Stimulated activated CD8-positive, alpha-beta memory T cell treated with anti-CD3 and anti-CD28 coated beads, Interleukin-15, amount 100 ng/mL, for 24 hours (primary cell): Measurements from ENCODE around the gene CAMKMT.

Experiments used
- DNase-seq: peaks from one replicate; pipeline ENCODE4 v3.0.0-alpha.2; 2020; ENCODE audit warnings: low read depth

The CAMKMT gene

GRCh38 chr2:44444881-44445280 is 83.1 kb downstream of the CAMKMT start:
- DNase-seq, result no peak

GRCh38 chr2:44448860-44449527 is 87.2 kb downstream of the CAMKMT start:
- DNase-seq, result no peak

- DNase-seq, result no peak
These were observed 88.3 kb downstream of the CAMKMT start for GRCh38 chr2:44450082-44450481.

- no peak for DNase-seq
These were observed 89.1 kb downstream of the CAMKMT start for GRCh38 chr2:44450806-44451205.

- DNase-seq, result no peak
These were observed 90.4 kb downstream of the CAMKMT start for GRCh38 chr2:44452069-44452583.

DNA sequence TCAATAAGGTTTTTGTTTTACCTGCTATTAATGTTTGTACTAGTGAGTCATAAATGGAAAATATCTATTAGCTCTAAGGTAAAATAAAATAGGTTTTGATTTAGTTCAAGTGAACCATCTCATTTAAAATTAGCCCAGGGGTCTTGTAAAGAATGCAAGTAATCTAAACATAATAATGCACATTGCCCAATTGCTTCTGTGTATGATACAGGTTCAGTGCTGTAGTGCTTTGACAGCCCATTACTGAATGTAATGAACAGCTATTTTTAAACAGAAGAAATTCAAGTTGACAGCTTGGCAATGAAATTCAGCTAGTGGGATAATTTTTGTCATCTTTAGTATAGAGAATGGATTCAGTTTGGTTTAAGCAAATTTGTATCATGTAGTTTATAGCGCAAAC is 91.5 kb downstream of the CAMKMT start:
- no peak for DNase-seq

- DNase-seq, result no peak
These were observed 94.1 kb downstream of the CAMKMT start for GRCh38 chr2:44455877-44456276.

DNA sequence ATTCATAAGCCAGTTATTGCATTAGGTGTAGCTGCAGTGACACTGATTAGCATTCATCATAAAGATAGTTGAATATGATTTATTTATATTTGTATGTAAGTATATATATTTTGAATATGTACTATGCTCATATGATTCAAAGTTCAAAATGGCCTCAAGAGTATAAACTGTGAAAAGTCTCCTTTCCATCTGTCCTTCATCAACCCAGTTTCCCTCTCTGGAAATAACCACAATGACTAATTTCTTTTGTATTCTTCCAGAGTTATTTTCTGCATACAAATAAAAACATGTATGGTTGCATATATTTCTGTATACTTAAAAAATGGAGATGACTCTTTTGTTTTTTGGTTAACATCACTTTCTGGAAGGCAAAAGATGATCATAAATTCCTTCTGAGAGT is 95.2 kb downstream of the CAMKMT start:
- DNase-seq, result no peak

GRCh38 chr2:44459739-44460138 is 98.0 kb downstream of the CAMKMT start:
- DNase-seq, result no peak

DNA sequence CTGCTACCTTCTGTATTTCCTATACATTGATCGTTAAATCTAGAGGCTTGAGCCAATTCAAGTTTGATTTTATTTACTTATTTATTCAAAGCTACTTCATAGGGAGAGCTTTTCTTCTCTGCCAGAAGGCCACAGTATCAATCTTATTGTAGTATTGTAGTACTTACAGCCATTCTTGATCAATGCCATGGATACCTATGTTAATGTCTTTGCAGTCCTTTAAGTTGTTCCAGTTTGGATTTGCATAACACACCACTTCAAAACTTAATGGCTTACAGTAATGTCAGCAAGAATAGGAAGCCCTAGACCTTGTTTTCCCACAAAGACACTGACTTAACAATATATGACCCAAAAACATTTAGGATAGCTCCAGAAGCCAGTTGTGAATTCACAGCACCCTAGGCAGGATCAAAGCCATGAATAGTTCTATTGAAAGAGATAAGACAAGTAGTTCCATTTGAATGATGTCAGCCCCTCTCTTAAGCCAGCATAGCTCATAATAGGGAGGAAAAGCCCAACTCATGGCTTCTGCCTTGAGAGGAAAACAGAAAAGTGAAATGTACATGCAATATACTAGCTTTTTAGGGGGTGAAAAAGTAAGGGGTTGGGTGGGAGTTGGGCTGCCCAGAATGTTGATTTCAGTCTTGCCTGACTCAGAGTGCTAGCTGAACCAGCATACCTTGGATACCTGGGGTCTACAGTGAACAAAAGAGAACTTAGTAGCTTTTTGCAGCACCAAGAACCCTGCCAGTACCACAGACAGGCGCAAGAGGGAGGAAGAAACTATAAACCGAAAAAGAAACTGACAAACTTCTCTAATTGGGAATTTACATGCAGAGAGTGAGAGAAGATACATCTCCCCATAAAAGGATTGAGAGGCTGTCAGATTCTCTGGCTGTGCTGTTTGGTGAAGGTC is 101.4 kb downstream of the CAMKMT start:
- DNase-seq, result no peak

DNA sequence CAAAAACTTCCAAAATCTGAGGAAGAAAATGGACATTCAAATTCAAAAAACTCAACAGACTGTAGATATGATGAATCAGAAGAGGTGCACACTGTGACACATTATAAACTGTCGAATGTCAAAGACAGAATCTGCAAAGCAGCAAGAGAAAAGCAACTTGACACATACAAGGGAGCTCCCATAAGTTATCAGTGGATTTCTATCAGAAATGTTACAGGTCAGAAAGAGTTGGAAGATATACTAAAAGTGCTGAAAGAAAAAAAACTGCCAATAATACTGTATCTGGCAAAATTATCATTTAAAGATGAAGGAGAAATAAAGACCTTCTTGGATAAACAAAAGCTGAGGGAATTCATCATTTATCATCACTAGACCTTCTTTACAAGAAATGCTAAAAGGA is 102.7 kb downstream of the CAMKMT start:
- no peak for DNase-seq

GRCh38 chr2:44470151-44470550 is 108.4 kb downstream of the CAMKMT start:
- DNase-seq, result no peak

- no peak for DNase-seq
These were observed 116.1 kb downstream of the CAMKMT start for GRCh38 chr2:44477657-44478414.

DNA sequence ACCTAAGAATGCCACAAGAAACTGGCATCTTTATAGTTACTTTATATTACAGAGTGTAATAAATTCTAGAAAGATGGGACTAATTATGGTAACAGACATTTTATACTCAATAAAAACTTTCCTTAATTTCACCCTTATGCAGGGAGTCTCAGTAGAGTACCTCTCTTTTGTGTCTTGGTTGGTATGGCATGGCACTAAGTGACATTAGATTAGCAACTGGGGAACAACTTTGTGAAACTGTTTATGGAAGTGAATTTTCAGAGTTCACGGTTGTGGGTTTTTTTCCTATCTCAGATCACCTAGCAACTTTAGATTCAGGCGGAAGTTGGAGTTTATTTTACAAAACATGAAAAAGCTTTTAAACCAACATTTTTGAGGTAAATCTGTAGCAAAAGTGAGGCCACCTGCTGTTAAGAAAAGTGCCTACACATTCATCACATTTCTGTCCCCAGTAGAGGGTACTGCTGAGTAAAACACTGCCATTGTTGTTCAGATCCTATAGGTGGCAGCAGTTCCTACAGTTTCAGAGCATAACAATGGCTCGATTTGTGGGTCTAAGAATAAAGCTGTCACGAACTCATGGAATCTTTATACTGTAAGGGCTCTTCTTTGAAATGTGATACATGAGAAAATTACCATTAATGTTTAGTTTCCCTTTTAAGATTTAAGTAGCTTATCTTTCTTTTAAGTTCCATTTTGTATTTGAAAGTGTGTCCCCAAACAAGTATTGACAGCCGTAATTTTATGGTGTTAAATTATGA is 117.6 kb downstream of the CAMKMT start:
- DNase-seq, result no peak

DNA sequence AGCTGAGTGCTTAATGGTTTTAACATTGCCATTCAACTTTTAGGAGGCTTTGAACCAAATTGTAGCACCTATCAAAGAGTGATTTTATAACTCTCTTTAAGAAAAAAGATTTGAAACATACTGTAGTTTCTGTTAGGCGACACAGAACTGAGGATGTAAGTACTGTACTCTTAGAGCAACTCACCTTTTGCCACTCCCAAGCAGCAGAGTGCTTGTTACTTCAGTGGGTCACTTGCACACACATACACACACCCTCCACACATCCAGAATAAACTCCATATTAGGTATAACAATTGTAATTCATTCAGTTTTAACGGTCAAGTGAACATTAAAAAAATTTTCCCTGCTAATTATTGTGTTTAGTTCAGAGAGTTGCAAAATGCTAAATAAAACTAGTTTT is 118.3 kb downstream of the CAMKMT start:
- no peak for DNase-seq

- no peak for DNase-seq
These were observed 125.3 kb downstream of the CAMKMT start for GRCh38 chr2:44487052-44487451.

GRCh38 chr2:44490726-44491125 is 129.0 kb downstream of the CAMKMT start:
- no peak for DNase-seq

DNA sequence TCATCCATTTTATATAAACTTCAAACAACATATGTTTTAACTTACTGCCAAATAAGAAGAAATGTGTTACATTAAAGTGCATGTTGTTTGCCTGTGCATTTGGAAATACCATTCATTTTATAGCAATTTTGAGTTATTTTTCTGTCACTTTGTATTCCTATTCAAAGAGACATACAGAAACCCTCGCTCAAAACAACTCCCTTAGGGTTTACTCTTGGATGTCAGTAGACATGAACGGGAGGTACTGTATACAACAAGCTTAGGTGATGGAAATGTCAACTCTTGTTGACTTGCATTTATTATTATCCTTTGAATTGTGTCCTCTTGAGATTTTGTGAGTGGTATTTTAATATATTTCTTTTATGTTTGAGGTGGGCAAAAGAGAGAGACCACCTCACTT is 132.3 kb downstream of the CAMKMT start:
- DNase-seq, result no peak

- DNase-seq, result no peak
These were observed 133.3 kb downstream of the CAMKMT start for GRCh38 chr2:44495035-44495434.

DNA sequence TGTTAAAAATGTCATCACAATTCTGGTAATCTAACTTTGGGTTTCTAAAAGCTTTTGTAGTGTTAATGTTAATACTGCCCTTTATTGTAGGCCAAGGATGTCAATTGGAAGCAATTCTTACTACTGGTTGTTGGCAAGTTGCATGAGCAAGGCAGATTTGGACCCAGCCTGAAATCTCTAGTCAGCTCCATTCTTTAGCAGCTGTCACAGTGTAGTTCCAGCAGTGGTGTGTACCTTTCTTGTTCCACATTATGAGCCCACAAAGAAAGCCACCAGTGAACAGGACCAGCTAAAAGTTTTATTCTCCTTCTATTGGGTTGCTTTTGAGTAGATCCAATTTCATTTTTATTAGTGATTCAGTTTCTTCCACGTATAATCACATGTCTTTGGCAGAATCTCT is 133.8 kb downstream of the CAMKMT start:
- DNase-seq, result no peak

GRCh38 chr2:44496130-44496529 is 134.4 kb downstream of the CAMKMT start:
- DNase-seq, result no peak

DNA sequence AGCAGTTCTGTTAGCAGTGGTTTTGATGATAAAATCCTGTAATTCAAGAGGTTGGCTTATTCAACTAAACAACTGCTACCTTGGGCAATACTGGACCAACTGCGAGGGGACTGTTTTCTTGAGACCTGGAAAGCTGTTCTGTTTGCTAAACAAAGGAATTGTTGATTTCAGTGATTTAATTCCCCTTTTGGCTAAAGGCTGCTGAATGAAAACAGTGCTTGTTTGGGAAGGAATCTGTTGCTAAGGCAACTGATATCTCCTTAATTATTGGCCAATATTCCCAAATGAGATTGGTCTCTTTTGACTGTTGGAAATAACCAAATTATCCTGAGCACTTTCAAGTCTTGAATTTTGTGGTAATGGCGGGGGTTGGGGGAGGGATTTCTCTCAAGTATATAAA is 136.8 kb downstream of the CAMKMT start:
- no peak for DNase-seq
